ENCODE measurements around the gene NOCT.

GRCh38 chr4:139048026-139048425 lies 32.4 kb downstream of the NOCT start:
- no peak for TF ChIP-seq POLR2AphosphoS5 (IDR thresholded peaks at IDR 0.05)
- no peak for TF ChIP-seq CTCF (IDR thresholded peaks at IDR 0.05; ENCODE audit: poor library complexity, severe bottlenecking)
